ENCODE measurements around the gene ZNF362. TPM values are rescaled to one million over a fixed set of nuclear protein-coding genes. Genes with fewer than 3 reads are reported as not detected.

The ZNF362 gene
- total and polyA plus RNA-seq, 2 of the 13 experiments (the other 11 are each of a cell fraction or from before 2014, with no cell fraction given) = 8.3 to 14.2 TPM

DNA sequence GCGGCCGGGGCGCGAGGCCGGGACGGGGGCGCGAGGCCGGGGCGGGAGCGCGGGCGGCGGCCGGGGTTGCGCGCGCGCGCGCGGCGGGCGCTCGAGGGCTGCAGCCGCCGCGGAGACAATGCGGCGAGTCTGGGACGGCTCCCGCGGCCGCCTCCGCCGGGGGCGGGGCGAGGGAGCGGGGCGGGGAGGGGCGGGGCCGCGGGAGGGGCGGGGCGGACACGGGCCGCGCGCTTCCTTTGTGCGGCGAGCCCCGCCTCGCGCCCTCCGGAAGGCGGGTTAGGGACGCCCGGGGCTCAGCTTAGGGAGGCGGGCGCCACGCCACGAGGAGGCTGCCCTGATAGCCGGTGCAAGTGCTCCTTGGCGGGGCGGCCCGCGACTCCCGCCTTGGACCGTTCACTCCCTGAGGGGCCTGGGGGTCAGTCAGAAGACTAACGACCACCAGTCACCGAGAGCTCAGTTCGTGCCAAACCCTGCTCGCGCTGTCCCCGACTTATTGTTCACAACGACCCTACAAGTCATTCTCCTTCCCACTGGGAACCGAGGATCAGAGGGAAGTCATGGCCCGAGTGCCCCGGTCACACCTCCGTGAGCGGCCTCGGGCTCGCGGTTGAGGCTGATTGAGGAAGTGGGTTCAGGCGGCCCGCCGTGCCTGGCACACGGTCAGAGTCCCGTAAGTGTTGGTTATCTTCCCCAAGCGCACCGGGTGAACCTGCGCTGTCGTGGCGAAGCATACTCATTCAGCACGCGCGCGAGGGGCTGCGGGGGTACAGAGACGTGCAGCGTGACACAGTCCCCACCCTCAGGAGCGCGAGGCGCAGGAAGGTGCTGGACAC, 93.7 kb downstream of the ZNF362 start (continued):
- no peak for TF ChIP-seq ZBTB25 (CRISPR knock-in tag; IDR thresholded peaks at IDR 0.05)
- peak; percentile 74 for TF ChIP-seq MED1 (CRISPR knock-in tag; IDR thresholded peaks at IDR 0.05)
- no peak for TF ChIP-seq ZNF432 (CRISPR knock-in tag; IDR thresholded peaks at IDR 0.05; ENCODE audit: borderline replicate concordance)
- TF ChIP-seq CTCF (CRISPR knock-in tag; IDR thresholded peaks at IDR 0.05) = peak; percentile 29
- TF ChIP-seq U2AF1 (optimal IDR thresholded peaks at IDR 0.05; ENCODE audit: low read depth, low read length) = no peak
- TF ChIP-seq SIN3A (IDR thresholded peaks at IDR 0.05; ENCODE audit: borderline replicate concordance, low read depth, low read length) = peak; percentile 73; the same call in 1 of the 2 replicates
- no peak for TF ChIP-seq ZSCAN25 (CRISPR knock-in tag; IDR thresholded peaks at IDR 0.05)
- TF ChIP-seq, protein P1, sequence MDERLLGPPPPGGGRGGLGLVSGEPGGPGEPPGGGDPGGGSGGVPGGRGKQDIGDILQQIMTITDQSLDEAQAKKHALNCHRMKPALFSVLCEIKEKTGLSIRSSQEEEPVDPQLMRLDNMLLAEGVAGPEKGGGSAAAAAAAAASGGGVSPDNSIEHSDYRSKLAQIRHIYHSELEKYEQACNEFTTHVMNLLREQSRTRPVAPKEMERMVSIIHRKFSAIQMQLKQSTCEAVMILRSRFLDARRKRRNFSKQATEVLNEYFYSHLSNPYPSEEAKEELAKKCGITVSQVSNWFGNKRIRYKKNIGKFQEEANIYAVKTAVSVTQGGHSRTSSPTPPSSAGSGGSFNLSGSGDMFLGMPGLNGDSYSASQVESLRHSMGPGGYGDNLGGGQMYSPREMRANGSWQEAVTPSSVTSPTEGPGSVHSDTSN (CRISPR knock-in tag; IDR thresholded peaks at IDR 0.05) = no peak
- TF ChIP-seq KAT2B (IDR thresholded peaks at IDR 0.05; ENCODE audit: borderline replicate concordance, low read depth, low read length) = no peak
- peak; percentile 50; the same call in 1 of the 2 replicates for TF ChIP-seq NFATC3 (CRISPR knock-in tag; IDR thresholded peaks at IDR 0.05)
- TF ChIP-seq, protein P2, sequence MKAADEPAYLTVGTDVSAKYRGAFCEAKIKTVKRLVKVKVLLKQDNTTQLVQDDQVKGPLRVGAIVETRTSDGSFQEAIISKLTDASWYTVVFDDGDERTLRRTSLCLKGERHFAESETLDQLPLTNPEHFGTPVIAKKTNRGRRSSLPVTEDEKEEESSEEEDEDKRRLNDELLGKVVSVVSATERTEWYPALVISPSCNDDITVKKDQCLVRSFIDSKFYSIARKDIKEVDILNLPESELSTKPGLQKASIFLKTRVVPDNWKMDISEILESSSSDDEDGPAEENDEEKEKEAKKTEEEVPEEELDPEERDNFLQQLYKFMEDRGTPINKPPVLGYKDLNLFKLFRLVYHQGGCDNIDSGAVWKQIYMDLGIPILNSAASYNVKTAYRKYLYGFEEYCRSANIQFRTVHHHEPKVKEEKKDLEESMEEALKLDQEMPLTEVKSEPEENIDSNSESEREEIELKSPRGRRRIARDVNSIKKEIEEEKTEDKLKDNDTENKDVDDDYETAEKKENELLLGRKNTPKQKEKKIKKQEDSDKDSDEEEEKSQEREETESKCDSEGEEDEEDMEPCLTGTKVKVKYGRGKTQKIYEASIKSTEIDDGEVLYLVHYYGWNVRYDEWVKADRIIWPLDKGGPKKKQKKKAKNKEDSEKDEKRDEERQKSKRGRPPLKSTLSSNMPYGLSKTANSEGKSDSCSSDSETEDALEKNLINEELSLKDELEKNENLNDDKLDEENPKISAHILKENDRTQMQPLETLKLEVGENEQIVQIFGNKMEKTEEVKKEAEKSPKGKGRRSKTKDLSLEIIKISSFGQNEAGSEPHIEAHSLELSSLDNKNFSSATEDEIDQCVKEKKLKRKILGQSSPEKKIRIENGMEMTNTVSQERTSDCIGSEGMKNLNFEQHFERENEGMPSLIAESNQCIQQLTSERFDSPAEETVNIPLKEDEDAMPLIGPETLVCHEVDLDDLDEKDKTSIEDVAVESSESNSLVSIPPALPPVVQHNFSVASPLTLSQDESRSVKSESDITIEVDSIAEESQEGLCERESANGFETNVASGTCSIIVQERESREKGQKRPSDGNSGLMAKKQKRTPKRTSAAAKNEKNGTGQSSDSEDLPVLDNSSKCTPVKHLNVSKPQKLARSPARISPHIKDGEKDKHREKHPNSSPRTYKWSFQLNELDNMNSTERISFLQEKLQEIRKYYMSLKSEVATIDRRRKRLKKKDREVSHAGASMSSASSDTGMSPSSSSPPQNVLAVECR (CRISPR knock-in tag; IDR thresholded peaks at IDR 0.05; ENCODE audit: borderline replicate concordance) = peak; percentile 83
- 0 out of 2 replicates have a peak, but pooled peaks have one; percentile 57 for TF ChIP-seq ZNF660 (CRISPR knock-in tag; IDR thresholded peaks at IDR 0.05; ENCODE audit: borderline replicate concordance, low read depth)
- TF ChIP-seq ZNF616 (CRISPR knock-in tag; IDR thresholded peaks at IDR 0.05; ENCODE audit: low read depth) = peak; percentile 50; the same call in 1 of the 2 replicates
- no peak for TF ChIP-seq RFX5 (IDR thresholded peaks at IDR 0.05; ENCODE audit: low read depth, low read length)
- no peak for TF ChIP-seq CERS6 (CRISPR knock-in tag; IDR thresholded peaks at IDR 0.05)
- peak; percentile 63; the same call in 1 of the 2 replicates for TF ChIP-seq ARID2 (CRISPR knock-in tag; IDR thresholded peaks at IDR 0.05; ENCODE audit: borderline replicate concordance)
- TF ChIP-seq YY1 (IDR thresholded peaks at IDR 0.05; ENCODE audit: insufficient read depth, insufficient replicate concordance, low read depth, low read length) = peak; percentile 55
- TF ChIP-seq HHEX (CRISPR knock-in tag; IDR thresholded peaks at IDR 0.05) = no peak
- TF ChIP-seq HNRNPLL (IDR thresholded peaks at IDR 0.05; ENCODE audit: low read depth, low read length, poor library complexity, severe bottlenecking) = peak; percentile 65
- TF ChIP-seq KLF9 (CRISPR knock-in tag; IDR thresholded peaks at IDR 0.05; ENCODE audit: low read depth) = no peak

Data from HepG2 (cell line).